Measurements from ENCODE around the gene SLPI. TPM values are rescaled to one million over a fixed set of nuclear protein-coding genes. Genes with fewer than 3 reads are reported as not detected.

SLPI gene, protein sequence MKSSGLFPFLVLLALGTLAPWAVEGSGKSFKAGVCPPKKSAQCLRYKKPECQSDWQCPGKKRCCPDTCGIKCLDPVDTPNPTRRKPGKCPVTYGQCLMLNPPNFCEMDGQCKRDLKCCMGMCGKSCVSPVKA
- total RNA-seq (2014; rRNA removed; shearing (Covaris generic); ENCODE audit: low replicate concordance): 1.5 TPM in 1 of 2 replicates, not detected in the other

- DNase-seq (ENCODE audit: low read depth): peak; percentile 32
- in situ Hi-C loops (cut with HindIII; ENCODE audit: low pct_unique_long_range_greater_than_20kb, low sequenced_read_pairs): no loop called here
Observed at GRCh38 chr20:45254383-45255262, at the start of gene SLPI. SLPI (minus strand) TSS chr20:45254564; CDS start chr20:45254543, 21 bp downstream.

DNA sequence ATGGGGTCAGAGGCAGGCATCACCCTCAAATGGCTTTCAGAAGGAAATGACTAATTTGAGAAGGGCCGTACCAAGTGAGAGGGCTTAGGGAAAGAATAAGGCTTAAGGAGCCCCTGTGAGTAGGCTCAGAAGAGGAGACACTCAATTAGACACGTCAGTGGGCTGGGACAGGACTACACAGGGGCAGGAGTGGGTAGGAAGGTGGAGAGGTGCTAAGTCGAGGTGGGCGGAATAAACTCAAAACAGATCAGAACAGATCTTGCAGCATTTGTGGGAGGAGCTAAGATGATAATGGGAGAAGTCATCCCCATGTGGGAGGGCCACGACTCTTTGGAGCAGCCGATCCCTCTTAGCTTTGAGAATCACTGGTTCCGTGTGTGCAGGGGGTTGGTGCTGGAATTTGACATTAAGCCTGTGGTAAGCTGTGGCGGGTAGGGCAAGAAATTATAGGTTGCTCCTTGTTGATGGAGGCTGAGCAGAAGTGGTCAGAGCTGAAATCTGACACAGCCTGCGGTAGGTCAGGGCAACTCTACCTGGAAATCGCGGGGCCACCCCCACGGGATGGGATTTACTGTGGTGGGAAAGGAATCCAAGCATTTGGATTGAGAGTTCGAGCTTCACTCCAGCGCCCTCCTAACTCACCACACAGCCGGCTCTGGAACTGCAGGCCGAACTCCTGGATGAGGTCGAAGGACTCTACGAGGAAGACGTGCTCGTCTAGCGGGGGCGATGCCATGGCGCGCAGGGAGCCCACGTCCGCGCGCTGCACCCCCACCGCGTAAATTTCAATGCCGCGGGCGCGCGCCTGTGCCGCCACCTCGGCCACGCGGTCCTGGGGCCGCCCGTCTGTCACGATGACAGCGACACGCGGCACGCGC, 49.5 kb upstream of the SLPI start:
- DNase-seq (ENCODE audit: low read depth): no peak
- in situ Hi-C loops (cut with HindIII; ENCODE audit: low pct_unique_long_range_greater_than_20kb, low sequenced_read_pairs): no loop called here

DNA sequence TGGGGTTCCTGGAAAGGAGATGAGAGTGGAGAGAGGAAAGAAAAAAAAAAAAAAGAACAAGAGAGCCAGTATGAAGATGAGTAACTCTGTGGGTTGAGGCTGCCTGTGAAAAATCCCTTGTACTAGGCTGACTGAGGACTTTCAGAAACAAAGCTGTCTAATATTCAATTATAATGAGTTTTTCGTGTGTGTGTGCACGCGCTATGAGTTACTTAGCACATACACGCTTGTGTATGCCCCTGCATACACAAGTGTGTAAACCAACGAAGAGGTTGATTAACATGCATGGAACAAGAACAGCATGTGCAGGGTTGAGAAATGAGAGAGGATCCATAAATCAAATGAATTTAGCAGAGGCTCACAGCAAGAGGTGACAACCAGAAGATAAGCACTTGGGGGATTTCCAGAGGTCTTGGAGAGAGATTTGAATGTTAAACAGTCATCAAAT, 47.5 kb upstream of the SLPI start:
- in situ Hi-C loops (cut with HindIII; ENCODE audit: low pct_unique_long_range_greater_than_20kb, low sequenced_read_pairs): no loop called here
- no peak for DNase-seq (ENCODE audit: low read depth)

GRCh38 chr20:45300961-45301360, 46.6 kb upstream of the SLPI start:
- peak; percentile 70 for DNase-seq (ENCODE audit: low read depth)

DNA sequence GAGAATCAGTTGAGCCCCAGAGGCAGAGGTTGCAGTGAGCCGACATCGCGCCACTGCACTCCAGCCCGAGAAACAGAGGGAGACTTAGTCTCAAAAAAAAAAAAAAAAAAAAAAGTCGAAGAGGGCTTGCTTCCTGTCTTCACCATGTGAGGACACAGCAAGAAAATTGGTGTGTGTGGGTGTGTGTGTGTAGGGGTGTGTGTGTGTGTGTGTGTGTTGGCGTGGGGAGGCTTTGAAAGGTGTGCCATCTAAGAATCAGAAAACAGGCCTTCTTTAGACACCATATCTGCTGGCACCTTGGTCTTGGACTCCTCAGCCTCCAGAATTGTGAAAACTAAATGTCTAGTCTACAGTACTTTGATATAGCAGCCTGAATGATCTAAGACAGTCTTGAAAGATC, 45.4 kb upstream of the SLPI start:
- in situ Hi-C loops (cut with HindIII; ENCODE audit: low pct_unique_long_range_greater_than_20kb, low sequenced_read_pairs): loop anchor here (25.0 kb wide), 1 partner anchor 187 kb away; the partner anchor contains the start of genes KCNS1, WFDC12 and WFDC5

More at GRCh38 chr20:45300961-45301360, 46.6 kb upstream of the SLPI start:
- in situ Hi-C loops (cut with HindIII; ENCODE audit: low pct_unique_long_range_greater_than_20kb, low sequenced_read_pairs): no loop called here

DNA sequence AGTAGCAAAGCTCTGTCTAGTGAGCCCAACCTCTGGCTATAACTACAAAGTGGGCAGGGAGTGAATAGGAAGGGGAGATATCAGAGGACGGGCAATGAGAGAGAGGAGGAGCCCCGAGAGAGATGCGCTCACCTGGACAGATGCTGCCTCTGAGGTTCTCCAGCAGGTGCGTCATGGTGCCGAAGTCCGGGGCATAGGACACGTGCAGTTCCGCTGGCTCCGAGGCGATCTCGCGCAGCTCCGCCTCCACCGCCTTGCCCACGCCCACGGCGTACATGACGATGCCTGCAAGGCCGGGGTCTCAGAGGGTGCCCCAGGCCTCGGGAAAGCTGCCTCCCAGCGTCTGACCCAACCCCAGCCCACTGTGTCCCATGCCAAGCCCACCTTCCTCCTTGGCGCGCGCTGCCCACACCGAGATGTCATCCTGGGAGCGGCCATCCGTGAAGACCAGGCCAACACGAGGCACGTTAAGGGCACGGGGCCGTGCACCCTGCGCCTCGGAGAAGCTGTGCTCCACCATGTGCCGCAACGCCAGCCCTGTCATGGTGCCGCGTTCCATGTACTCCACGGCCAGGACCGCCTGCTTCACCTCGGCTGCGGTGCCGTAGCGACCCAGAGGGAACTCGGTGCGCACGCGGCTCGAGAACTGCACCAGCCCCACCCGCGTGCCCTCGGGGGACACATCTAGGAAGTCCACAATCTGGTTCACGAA, 43.6 kb upstream of the SLPI start:
- DNase-seq (ENCODE audit: low read depth): no peak
- in situ Hi-C loops (cut with HindIII; ENCODE audit: low pct_unique_long_range_greater_than_20kb, low sequenced_read_pairs): loop anchor here (25.0 kb wide), 1 partner anchor 186 kb away; the partner anchor contains the start of genes KCNS1, WFDC12 and WFDC5

More for the DNA sequence above, 45.4 kb upstream of the SLPI start:
- DNase-seq (ENCODE audit: low read depth): no peak

GRCh38 chr20:45294659-45295058, 40.3 kb upstream of the SLPI start:
- DNase-seq (ENCODE audit: low read depth): no peak
- in situ Hi-C loops (cut with HindIII; ENCODE audit: low pct_unique_long_range_greater_than_20kb, low sequenced_read_pairs): loop anchor here (25.0 kb wide), 1 partner anchor 182 kb away; the partner anchor contains the start of genes KCNS1, WFDC12 and WFDC5

- in situ Hi-C loops (cut with HindIII; ENCODE audit: low pct_unique_long_range_greater_than_20kb, low sequenced_read_pairs): loop anchor here (25.0 kb wide), 1 partner anchor 182 kb away; the partner anchor contains the start of genes KCNS1, WFDC12 and WFDC5
- DNase-seq (ENCODE audit: low read depth): no peak
Observed at GRCh38 chr20:45294003-45294368, 39.6 kb upstream of the SLPI start.

GRCh38 chr20:45293041-45294002, 39.0 kb upstream of the SLPI start:
- DNase-seq (ENCODE audit: low read depth): peak; percentile 88
- in situ Hi-C loops (cut with HindIII; ENCODE audit: low pct_unique_long_range_greater_than_20kb, low sequenced_read_pairs): loop anchor here (25.0 kb wide), 1 partner anchor 181 kb away; the partner anchor contains the start of genes KCNS1, WFDC12 and WFDC5

- in situ Hi-C loops (cut with HindIII; ENCODE audit: low pct_unique_long_range_greater_than_20kb, low sequenced_read_pairs): loop anchor here (25.0 kb wide), 1 partner anchor 180 kb away; the partner anchor contains the start of genes KCNS1, WFDC12 and WFDC5
- DNase-seq (ENCODE audit: low read depth): no peak
Observed at GRCh38 chr20:45292343-45292742, 38.0 kb upstream of the SLPI start.

GRCh38 chr20:45291526-45291925, 37.2 kb upstream of the SLPI start:
- in situ Hi-C loops (cut with HindIII; ENCODE audit: low pct_unique_long_range_greater_than_20kb, low sequenced_read_pairs): loop anchor here (25.0 kb wide), 1 partner anchor 179 kb away; the partner anchor contains the start of genes KCNS1, WFDC12 and WFDC5

DNA sequence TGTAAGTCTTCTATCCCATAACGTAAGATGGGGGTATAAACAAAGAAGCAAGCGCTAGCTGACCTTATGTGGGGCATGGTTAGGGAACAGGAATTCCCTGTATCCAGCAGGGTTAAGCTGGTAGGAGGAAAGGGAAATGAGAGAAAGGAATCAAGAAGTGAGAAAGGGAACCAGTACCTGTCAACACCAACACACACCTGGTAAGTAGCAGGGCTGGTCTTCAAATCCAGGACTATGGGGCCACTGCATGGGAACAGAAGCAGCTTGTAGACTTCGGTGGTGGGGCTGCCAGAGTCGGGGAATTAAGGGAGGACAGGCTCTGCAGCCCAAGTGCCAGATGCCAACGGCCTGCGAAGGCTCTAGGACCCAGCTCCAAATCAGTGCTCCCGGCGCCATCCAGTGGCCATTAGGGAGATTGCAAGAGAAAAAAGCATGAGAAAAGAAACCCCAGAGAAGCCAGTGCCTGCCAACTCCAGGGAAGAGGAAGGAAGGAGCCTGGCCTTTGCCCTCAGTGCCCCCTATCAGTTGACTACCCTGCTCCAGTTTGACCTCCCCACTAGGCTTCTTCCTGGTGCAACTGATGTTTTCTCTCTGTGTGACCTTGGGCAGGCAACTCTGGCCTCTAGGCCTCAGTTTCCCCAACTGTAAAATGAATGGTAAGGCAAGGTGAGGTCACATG, 36.5 kb upstream of the SLPI start:
- in situ Hi-C loops (cut with HindIII; ENCODE audit: low pct_unique_long_range_greater_than_20kb, low sequenced_read_pairs): loop anchor here (25.0 kb wide), 1 partner anchor 179 kb away; the partner anchor contains the start of genes KCNS1, WFDC12 and WFDC5
- DNase-seq (ENCODE audit: low read depth): peak; percentile 79

More at GRCh38 chr20:45291526-45291925, 37.2 kb upstream of the SLPI start:
- DNase-seq (ENCODE audit: low read depth): no peak

DNA sequence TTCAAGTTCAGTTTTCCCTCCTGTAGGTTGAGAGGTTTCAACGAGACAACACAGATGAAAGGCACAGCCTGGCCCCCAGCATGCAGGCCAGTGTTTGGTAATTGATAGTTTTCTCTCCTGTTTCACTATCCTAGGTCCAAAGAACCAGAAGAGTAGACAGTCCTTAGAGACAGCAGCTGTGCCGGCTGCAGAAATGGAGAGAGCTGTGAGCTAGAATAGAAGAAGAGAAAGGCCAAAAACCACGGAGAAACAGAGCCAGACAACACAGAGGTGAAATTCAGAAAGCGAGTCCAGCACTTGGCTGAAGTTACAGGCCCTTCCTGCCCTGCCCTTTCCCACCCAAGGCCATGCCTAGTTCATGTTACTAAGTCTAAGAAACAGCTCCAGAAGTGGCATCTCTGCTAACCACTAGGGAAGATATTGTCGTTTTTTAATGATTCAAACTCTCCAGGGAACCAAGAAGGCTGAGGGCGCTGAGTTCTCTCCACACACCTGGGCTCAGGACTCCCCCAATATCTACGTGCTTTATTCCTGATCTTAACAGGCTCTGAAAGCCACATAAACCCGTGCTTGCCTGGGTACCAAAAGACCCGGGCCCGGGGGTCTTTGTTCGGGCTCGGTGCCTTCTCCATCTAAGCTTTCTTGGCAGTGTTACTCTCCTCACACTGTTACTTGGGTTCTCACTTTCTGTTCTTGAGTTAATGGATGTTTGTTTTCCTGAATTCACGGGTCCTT, 35.7 kb upstream of the SLPI start:
- DNase-seq (ENCODE audit: low read depth): no peak
- in situ Hi-C loops (cut with HindIII; ENCODE audit: low pct_unique_long_range_greater_than_20kb, low sequenced_read_pairs): loop anchor here (25.0 kb wide), 1 partner anchor 178 kb away; the partner anchor contains the start of genes KCNS1, WFDC12 and WFDC5

GRCh38 chr20:45288860-45289259, 34.5 kb upstream of the SLPI start:
- no peak for DNase-seq (ENCODE audit: low read depth)
- in situ Hi-C loops (cut with HindIII; ENCODE audit: low pct_unique_long_range_greater_than_20kb, low sequenced_read_pairs): loop anchor here (25.0 kb wide), 1 partner anchor 177 kb away; the partner anchor contains the start of genes KCNS1, WFDC12 and WFDC5

DNA sequence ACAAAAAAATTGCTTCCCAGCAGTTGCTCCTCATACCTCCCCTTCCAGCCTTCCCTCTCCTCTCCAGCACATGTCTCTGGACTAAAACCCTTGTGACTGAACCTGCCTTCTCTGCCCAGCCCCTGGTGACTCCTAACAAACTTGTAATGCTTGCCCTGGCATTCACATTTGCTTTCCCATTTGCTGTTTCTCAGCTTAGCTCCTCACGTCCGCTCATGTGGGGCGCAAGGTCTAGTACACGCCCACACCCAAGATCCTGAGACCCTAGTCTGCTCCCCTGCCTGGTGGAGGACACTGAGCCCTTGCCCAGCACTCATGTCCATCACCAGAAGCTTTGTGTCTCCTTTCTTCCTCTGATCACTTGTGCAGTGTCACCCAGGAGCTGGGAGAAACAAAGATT, 34.0 kb upstream of the SLPI start:
- no peak for DNase-seq (ENCODE audit: low read depth)
- in situ Hi-C loops (cut with HindIII; ENCODE audit: low pct_unique_long_range_greater_than_20kb, low sequenced_read_pairs): loop anchor here (25.0 kb wide), 1 partner anchor 176 kb away; the partner anchor contains the start of genes KCNS1, WFDC12 and WFDC5
